NCI-H146 treated with DMSO at 0.1 percent for 48 hours (cell line): ENCODE data around the gene COBLL1.

Experiments
- DNase-seq: peaks from one replicate; lab custom pipeline; 2025; ENCODE audit not compliant: unreplicated experiment; lab: John Stamatoyannopoulos, UW

The COBLL1 gene

DNA sequence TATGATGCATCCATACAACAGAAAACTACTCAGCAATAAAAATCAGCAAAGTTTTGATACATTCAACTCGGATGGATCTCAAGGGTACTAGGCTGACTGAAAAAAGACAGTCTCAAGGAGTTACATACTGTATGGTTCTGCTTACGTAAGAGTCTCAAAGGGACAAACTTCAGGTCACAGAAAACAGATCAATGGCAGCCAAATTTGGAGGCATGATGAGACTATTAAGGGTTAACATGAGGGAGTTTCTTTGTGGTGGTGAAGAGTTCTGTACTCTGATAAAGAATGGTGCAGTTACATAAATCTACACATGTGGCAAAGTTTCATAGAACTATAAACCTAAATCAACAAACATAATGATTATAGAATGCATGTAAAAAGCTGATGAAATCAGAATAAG is 81.4 kb downstream of the COBLL1 start:
- DNase-seq: no peak

DNA sequence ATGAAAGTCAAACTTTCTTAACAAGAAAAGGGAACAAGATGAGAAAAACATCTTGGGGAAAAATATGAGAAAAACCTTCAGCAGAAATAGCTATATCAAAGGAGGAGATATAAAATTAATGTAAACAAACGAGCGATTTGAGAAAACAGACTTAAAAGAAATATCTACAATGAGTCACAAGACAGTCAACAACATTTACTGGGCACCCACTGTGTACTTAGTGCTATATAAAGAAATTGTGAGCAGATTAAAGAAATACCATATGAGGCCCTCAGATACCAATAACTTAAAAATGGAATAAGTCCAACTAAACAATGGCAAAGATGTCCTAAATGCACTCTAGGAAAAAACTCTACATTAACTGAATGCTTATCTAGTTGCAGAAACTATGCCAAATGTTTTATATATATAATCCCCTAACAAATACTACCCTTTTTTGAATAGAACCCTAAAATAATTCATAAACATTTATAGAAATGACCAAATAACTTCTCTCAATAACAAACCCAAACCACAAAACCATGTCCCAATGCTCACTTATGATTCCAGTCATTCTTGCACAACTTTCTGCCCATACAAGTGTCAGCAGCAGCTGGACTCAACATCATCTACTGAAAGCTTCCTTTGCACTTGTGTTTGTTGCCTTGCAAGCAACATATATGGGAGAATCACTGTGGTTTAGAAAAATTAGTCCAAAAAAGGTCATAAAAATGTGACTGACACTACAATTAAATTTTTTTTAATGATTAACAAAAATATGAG is 83.5 kb downstream of the COBLL1 start:
- DNase-seq: no peak

DNA sequence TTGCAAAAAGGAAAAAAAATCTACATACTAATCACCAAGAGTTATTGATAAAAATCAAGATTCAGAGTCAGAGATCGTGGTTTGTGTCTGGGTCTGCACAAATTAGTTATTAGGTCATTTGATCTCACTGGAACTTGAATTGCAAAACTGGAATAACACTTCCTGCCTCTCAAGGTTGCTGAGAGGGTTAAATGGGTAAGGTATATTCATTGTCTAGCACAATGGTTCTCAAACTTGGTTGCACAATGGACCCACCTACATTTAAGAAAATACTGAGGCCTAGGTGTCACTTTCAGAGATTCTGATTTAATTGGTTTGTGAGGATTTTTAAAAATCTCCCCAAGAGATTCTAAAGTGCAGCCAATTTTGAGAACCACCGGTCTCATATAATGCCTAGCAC is 84.8 kb downstream of the COBLL1 start:
- no peak for DNase-seq

DNA sequence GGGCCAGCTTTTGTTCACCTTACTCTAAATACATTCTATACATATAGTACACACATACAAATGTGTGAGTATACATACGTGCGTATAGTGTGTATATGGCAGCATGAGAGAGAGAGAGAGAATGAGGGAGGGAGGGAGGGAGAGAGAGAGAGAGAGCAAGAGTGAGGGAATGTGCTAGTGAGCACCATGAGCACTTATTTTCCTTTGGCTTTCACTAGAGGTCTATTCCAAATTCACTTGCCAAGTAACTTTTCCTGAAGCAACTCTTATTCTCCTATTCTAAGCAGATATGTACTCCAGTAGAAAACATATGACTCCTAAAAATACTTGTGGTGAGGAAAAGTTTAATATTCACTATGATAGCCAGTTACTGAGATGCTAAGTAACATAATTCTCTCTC is 85.7 kb downstream of the COBLL1 start:
- no peak for DNase-seq

DNA sequence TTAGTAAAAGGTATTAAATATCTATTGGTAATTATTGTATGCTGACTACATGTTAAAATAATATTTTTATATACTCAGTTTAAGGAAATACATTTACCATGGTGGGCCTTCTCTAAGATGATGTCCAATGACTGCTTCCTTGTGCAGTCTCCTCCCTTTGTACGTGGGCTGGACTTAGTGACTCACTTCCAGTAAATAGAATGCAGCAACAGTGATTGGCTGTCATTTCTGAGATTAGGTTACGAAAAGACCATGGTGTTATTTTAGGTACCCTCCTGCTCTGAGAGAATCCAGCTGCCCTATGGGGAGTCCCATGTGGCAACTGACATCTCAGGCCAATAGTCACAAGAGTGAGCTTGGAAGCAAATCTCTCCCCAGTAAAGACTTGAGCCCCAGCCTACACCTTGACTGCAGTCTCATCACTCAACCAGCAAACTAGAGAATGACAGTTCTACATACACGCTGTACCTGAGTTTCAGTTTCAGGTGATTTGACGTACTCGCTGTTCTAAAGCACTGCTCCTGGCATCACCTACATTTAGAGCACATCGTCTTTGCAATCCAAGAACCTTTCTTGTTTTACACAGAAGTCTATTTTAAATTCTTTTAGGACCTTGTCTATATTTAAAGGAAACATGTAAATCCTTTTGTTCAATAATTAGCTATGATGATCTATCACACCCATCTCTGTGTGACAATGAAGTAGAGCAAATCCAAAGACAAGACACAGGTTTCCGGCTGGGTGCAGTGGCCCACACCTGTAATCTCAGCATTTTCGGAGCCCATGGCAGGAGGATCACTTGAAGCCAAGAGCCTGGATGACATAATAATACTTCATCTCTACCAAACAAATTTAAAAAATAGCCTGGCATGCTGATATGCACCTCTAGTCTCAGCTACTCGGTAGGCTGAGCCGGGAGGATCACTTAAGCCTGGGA is 87.2 kb downstream of the COBLL1 start:
- no peak for DNase-seq

DNA sequence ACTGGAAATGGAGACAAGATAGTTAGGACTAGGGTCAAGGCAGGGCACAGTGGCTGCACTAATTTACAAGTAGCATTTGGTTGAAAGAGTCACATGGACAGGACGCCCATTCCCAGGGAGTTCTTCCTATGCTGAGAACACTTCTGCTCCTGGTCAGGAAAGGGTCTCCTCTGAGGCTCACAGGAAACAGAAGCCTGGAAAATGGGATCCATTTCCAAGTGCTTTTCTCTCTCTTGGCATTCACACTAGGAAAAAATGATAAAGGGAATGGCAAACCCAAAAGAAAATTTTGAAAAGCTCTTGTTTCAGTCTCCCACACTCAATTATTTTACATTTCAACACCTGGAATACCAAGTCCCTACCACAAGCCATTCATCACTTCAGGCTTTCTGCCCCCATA is 88.7 kb downstream of the COBLL1 start:
- no peak for DNase-seq

DNA sequence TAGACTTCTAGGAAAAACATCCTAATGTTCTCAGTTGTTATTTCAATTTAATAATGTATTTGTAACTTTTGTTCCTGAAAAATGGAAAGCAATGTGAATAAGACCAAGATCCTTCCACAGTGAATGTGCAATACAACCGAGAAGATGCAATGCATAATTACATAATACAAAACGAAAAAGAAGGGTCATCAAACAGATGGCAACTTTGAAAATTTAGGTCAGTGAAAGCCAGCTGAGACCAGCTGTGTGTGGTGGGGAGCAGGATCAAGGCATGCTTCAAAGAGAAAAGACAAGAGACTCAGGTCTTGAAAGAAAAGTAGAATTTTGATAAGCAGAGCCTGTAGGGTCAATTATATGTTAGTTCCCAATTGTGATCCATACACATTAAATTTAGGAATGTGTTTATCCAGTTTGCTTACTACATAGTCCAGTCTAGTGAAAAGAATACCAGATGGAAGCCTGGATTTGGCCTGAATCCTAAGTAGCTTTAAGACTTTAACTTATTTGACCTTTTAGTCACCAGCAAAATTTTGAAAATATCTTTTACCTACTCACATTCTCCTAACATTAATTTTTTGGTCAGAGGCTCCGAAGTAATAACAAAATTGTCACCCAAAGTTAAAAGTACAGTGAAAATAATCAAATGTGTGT is 93.7 kb downstream of the COBLL1 start:
- no peak for DNase-seq

DNA sequence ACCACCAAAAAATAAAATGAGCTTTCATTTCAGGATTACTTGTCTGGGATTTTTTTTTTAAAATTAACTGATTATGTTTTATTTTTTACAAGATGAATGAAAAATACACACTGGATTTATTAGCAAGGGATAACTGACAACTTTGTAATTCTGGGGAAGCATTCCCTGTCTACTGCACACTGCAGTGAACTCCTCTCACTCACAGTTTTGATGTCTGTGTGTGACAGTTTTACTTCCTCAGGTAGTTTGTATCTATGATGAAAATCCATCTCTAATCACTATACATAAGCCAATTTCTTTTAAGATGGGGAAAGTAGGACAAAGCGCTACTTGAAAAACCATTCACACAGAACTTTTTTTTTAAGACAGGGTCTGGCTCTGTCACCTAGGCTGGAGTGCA is 94.5 kb downstream of the COBLL1 start:
- DNase-seq: no peak

DNA sequence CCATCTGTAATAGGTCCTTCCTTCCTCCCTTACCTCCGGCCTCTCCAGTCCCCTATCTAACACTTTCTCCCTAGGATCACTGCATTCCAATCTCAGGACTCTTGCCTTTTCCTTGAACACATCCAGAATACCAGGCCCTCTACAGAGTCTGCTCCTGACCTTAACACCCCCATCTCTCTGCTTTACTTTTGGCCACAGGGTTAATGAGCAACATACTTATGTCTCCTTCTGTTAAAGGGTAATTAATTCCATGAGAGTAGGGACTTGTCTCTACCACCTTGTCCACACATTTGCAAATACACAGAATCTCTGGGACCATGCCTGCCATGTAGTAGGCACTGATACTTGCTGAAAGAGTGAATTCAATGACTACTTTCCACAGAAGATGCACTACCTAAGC is 94.9 kb downstream of the COBLL1 start:
- no peak for DNase-seq

DNA sequence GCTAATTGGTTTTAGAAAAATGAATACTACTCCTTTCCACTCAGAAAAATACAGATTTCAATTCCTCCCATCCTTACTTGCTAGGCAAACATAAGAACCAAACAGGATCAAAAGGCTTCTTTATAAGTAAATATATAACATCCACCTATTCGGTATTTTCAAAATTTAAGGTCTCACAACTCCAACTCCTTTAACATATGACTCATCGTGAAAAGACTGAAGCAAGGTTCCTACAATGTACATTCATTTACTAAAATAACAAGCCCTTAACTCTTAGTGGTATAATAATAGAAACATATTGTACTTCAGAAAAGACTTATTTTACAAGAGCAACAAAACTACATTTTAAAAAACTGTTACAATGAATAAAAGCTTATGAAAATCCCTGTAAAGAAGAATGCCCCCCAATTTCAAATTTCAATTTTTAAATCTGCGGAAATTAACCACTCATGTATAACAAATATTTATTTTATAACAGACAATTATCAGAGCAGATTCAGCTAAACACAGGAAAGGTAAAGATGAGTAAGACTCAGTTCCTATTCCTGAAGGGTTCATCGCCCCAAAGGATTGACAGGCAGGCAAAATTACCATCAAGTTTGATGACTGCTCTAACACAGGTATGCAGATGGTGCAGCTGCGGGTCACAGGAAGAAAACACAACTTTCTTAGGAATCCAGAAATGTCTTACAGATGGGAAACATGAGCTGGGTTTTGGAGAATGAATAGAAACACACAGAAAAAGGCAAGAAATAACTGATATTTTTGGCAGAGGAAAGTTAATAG is 96.4 kb downstream of the COBLL1 start:
- no peak for DNase-seq

DNA sequence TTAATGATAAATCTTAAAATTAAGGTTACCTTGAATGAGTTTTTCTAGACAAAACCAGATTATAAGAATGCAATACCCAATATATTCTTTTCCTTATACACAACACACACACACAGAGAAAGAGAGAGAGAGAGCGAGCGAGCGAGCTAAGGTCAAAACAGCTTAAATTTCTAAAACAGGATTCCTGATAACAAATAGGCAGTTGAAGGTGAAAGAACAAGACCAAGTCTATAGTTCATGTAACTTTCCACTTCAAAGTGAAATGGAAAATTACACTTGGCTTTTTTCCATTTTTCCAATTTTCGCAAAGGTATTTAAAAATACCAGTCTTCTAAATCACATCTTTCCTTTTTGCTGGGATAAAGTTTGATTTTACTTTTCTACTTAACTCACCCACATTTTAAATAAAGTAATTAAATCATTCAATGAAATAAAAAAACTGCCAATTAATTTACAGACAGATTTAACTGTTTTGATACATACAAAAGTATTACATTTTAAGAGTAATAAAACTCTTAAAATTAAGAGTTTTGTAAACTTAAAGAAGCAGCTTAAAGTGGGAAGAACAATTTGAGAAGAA is 98.8 kb downstream of the COBLL1 start:
- DNase-seq: no peak

DNA sequence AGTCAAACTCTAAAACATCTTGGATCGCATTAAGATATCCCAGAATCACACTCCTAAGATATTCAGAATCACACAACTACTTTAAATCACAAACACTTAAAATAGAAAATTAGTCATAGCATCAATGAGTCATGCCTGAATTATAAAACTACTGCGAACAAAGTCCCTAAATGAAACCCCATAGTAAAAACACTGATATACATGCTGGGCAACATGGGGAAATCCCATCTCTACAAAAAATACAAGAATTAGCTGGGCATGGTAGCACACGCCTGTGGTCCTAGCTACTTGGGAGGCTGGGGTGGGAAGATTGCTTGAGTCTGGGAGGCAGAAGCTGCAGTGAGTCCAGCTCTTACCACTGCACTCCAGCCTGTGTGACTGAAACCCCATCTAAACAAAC is 101.7 kb downstream of the COBLL1 start:
- no peak for DNase-seq

DNA sequence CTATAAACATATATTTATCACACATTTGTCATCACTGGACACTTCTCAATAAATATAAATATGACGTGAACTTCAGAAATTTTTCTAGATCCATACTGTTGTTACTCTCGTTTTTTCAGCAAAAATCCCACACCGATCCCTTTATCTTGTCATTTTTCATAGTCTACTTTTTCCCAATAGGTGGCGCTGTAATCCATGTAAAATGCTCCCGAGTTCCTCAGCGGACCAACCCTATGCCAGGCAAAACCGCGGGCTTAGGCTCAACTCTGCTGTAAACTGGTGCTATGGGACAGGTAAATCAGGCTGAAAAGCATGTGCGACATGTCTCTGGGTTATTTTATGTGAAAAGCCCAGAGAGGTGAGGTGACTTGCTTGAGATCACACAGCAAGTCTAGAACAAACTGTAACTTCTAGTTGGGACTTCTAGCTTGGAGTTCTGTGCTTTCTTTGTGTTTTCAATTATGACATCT is 104.0 kb downstream of the COBLL1 start:
- peak; percentile 44 for DNase-seq

DNA sequence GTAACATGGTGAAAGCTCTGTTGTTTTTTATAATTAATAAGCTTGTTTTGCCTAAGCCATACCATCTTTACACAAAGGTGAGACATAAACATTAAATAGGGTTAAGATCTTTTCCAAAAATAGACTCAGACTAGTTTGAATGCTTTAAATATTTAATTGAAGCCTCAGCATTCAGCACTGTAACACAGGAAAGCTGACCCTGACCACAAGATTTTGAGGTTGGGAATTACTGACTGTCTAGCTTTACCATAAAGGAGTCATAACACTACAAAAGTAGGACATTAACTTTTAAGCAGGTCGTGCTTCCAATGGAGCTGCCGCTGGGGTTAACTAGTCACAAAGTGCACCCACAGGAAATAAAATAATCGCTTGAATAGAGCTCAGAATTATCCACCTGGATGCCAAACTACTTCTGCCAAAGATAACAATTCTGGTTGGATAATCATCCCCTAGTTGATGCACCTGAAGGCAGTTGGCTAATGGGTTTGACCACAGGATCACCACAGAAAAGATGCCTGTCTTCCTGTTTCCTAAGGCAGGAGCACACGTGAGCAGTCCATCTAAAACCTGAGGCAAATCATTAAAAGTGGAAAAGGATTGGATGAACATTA is 106.2 kb downstream of the COBLL1 start:
- peak; percentile 45 for DNase-seq

DNA sequence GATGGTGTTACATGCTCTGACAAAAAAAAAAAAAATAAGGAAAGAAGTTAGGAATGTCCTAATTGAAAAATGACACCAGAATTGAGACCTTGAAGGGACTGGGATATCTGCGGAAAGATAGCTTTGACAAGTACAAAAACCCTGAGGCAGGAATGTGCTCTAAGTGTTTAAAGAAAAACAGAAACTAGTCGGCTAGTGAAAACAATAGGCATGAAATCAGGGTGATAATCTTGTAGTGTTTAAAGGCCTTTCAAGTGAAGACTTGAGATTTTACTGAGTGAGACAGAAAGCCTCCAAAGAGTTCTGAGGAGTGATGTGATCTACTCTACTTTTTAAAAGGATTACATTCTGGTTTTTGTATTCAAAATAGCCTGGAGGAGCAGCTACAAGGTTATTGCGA is 107.4 kb downstream of the COBLL1 start:
- no peak for DNase-seq

DNA sequence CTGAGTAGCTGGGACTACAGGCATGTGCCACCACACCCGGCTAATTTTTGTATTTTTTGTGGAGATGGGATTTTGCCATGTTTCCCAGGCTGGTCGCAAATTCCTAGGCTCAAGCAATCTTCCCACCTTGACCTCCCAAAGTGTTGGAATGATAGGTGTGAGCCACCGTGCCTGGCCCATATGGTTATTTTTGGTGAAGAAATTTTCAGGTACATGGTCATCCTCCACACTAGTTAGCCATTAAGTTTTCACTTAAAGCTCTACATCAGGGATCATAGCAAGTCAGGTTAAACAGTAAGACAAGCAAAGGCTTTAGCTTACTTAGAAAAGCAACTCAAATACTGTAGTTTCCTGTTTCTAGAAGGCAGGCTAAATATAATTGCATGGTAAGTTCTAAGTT is 116.1 kb downstream of the COBLL1 start:
- no peak for DNase-seq

DNA sequence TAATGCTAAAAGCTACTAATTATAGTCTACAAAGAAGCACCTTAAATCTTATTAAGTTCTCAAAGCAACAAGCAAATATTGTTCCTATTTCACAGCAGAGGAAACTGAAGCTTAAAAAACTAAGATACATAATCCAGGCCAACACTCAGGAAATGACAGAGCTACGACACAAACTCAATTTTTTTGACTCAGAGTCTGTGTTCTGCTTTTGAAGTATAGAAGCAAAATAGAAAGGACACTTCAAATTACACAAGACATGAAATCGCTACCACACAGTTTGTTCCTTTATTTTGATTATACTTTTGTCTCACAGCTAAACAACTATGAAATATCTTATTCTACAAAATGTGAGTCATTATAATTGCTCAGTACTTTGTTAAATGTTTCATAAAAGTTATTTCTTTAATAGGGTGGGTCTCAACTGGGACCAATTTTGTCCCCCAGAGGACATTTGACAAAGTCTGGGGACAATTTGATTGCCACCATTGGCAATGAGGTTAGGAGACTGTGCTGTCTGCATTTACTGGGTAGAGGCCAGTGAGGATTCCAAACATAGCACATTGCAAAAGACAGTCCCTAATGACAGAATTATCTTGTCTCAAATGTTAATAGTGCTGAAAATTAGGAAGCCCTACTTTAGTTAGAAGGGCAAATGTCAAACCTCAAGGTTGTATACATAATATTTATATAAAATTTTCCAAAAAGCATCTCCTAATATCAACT is 118.8 kb downstream of the COBLL1 start:
- DNase-seq: no peak

DNA sequence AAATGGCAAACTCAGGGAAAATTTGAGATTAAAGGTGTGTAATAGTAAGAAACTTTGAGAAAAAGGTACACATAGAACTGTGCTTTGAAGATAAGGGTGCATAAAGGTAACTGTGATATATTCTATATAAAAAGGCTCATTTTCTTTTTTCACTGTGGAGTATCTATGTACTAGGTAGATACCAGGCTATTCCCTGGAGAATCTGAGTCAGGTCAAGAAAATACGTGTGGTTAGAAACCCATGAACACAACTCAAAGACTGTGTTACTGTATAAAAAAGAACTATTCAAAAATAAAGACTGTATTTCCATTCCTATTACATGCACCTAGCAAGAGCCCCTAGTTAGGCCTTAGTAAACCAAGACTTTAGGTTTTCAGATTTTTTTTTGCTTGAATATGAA is 120.2 kb downstream of the COBLL1 start:
- no peak for DNase-seq
